Neural progenitor cell (in vitro differentiated cells): Measurements from ENCODE around the gene TMEM208. TPM values are rescaled to one million over a fixed set of nuclear protein-coding genes. Genes with fewer than 3 reads are reported as not detected.
A peak's percentile ranks its signal among the peaks of the same experiment; 100 is the strongest.

Experiments
- DNase-seq: peaks from one replicate; pipeline ENCODE4 v3.0.0-alpha.2; 2016; ENCODE audit warnings: low spot score
- H2AFZ ChIP-seq: fragments of 200-600 bp; sonication (generic); replicated peaks from 2 replicates; pipeline ENCODE4 v1.6.1; 2016; ENCODE audit warnings: antibody characterized with exemption
- H3F3A ChIP-seq: fragments of 200-600 bp; sonication (generic); 2 replicates; pipeline ENCODE4 v1.6.1; 2016; ENCODE audit warnings: antibody characterized with exemption, low read depth
- H3K27ac ChIP-seq: fragments of 200-600 bp; sonication (generic); 2 replicates; pipeline ENCODE4 v1.5.1; 2016; ENCODE audit warnings: mild to moderate bottlenecking
- H3K27me3 ChIP-seq: fragments of 200-600 bp; sonication (generic); 2 replicates; pipeline ENCODE4 v1.6.1; 2016; ENCODE audit warnings: mild to moderate bottlenecking, moderate library complexity
- H3K36me3 ChIP-seq: fragments of 200-600 bp; sonication (generic); 2 replicates; pipeline ENCODE4 v1.5.1; 2016
- H3K4me1 ChIP-seq: fragments of 200-600 bp; sonication (generic); 2 replicates; pipeline ENCODE4 v1.6.1; 2016; ENCODE audit warnings: mixed run types
- H3K4me2 ChIP-seq: fragments of 200-600 bp; sonication (generic); 2 replicates; pipeline ENCODE4 v1.6.1; 2016
- H3K4me3 ChIP-seq: fragments of 200-600 bp; sonication (generic); 2 replicates; pipeline ENCODE4 v1.5.1; 2016
- H3K79me2 ChIP-seq: fragments of 200-600 bp; sonication (generic); 2 replicates; pipeline ENCODE4 v1.6.1; 2016; ENCODE audit warnings: low read depth
- H3K9ac ChIP-seq: fragments of 200-600 bp; sonication (generic); 2 replicates; pipeline ENCODE4 v1.6.1; 2016
- H3K9me3 ChIP-seq: fragments of 200-600 bp; sonication (generic); 2 replicates; pipeline ENCODE4 v1.5.1; 2016; ENCODE audit warnings: low read depth
- H4K20me1 ChIP-seq: fragments of 200-600 bp; sonication (generic); 2 replicates; pipeline ENCODE4 v1.6.1; 2016; ENCODE audit warnings: low read depth
- H3K27ac Mint-ChIP-seq: 3 replicates; pipeline ENCODE4 v1.8.0; 2021; ENCODE audit warnings: mixed read lengths
- H3K27me3 Mint-ChIP-seq: 2 replicates; pipeline ENCODE4 v1.8.0; 2022; ENCODE audit warnings: low read depth, mild to moderate bottlenecking, inconsistent platforms, moderate library complexity, mixed read lengths; ENCODE audit not compliant: insufficient read depth
- H3K36me3 Mint-ChIP-seq: 3 replicates; pipeline ENCODE4 v1.8.0; 2021; ENCODE audit warnings: mixed read lengths
- H3K4me1 Mint-ChIP-seq: 3 replicates; pipeline ENCODE4 v1.8.0; 2021; ENCODE audit warnings: mixed read lengths
- H3K4me3 Mint-ChIP-seq: 3 replicates; pipeline ENCODE4 v1.8.0; 2021; ENCODE audit warnings: mild to moderate bottlenecking, moderate library complexity, mixed read lengths
- H3K9me3 Mint-ChIP-seq: 3 replicates; pipeline ENCODE4 v1.8.0; 2020; ENCODE audit warnings: mixed read lengths
- CTCF ChIP-seq: fragments of 200-600 bp; sonication (generic); IDR thresholded peaks from 2 replicates; pipeline ENCODE4 v1.5.1; 2017; ENCODE audit warnings: antibody characterized with exemption, mild to moderate bottlenecking
- EZH2 ChIP-seq: fragments of 200-600 bp; sonication (generic); IDR thresholded peaks from 2 replicates; pipeline ENCODE4 v1.6.1; 2017; ENCODE audit warnings: antibody characterized with exemption, mild to moderate bottlenecking, moderate library complexity
- EZH2phosphoT487 ChIP-seq: fragments of 200-600 bp; sonication (generic); IDR thresholded peaks from 2 replicates; pipeline ENCODE4 v1.6.1; 2017; ENCODE audit warnings: antibody characterized with exemption
- total RNA-seq: library from RNA; depleted of rRNA; stranded (reverse); fragments of >200 nt; gene quantifications from 2 replicates; pipeline ENCODE4 v1.2.3, GENCODE V29; 2015; ENCODE audit warnings: low replicate concordance

Gene TMEM208
- total RNA-seq, 1 donor from 2014 or later, result 39.4 TPM

DNA sequence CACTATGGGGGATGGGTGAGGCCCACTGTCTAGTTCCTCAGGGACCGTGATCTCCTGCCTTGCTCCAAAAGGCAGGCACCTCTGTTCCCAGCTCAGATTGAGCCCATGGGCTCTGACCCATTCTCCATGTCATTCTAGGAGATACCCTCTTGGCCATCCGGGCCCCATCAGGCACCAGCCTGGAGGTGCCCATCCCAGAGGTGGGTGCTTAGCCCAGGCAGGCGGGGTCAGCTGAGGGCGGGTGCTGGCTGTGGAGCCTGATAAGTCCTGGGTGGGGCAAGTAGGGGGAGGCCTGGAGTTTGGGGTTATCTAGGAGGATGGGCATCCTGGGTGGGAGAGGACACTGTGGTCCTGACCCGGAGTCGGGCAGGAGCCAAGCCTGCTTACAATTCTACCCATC lies 32.7 kb upstream of the TMEM208 start:
- no peak overlapping the region for H3K4me3 ChIP-seq
- H3K79me2 ChIP-seq, result peaks cover 24% of the 10 kb centered on the region
- no peak overlapping the region for H3K27ac ChIP-seq
- H3K4me1 ChIP-seq, result peaks cover 14% of the 10 kb centered on the region
- Mint-ChIP-seq H3K4me1 (peaks cover 22% of the 10 kb centered on the region), H3K9me3 (no peaks in the 10 kb centered on the region), H3K27ac (no peak overlapping the region), H3K27me3 (peaks cover 5% of the 10 kb centered on the region), H3K36me3 (peaks cover 16% of the 10 kb centered on the region), H3K4me3 (peak overlapping the region; percentile 92)
- H2AFZ ChIP-seq, result no peak overlapping the region
- H4K20me1 ChIP-seq, result peaks cover 43% of the 10 kb centered on the region
- H3F3A ChIP-seq, result peaks cover 20% of the 10 kb centered on the region
- DNase-seq, result no peak
- H3K9me3 ChIP-seq, result no peaks in the 10 kb centered on the region
- no peaks in the 10 kb centered on the region for H3K27me3 ChIP-seq
- no peak overlapping the region for H3K9ac ChIP-seq
- H3K36me3 ChIP-seq, result no peaks in the 10 kb centered on the region
- TF ChIP-seq EZH2 (no peak), EZH2phosphoT487 (no peak), CTCF (no peak)
- no peak overlapping the region for H3K4me2 ChIP-seq

GRCh38 chr16:67195676-67196075 lies 31.3 kb upstream of the TMEM208 start:
- no peak overlapping the region for H3K4me3 Mint-ChIP-seq
- H3F3A ChIP-seq, result peaks cover 24% of the 10 kb centered on the region
- peaks cover 22% of the 10 kb centered on the region for H3K4me1 Mint-ChIP-seq
- H4K20me1 ChIP-seq, result peaks cover 53% of the 10 kb centered on the region
- no peak for DNase-seq
- no peaks in the 10 kb centered on the region for H3K27me3 ChIP-seq
- no peaks in the 10 kb centered on the region for H3K9me3 Mint-ChIP-seq
- H3K4me1 ChIP-seq, result peaks cover 14% of the 10 kb centered on the region
- TF ChIP-seq CTCF (no peak), EZH2 (no peak), EZH2phosphoT487 (no peak)
- no peaks in the 10 kb centered on the region for H3K36me3 ChIP-seq
- peaks cover 18% of the 10 kb centered on the region for H3K36me3 Mint-ChIP-seq
- H2AFZ ChIP-seq, result no peak overlapping the region
- no peak overlapping the region for H3K4me2 ChIP-seq
- H3K79me2 ChIP-seq, result peaks cover 24% of the 10 kb centered on the region
- no peak overlapping the region for H3K9ac ChIP-seq
- H3K9me3 ChIP-seq, result no peaks in the 10 kb centered on the region
- H3K4me3 ChIP-seq, result no peak overlapping the region
- H3K27me3 Mint-ChIP-seq, result peaks cover 5% of the 10 kb centered on the region
- H3K27ac Mint-ChIP-seq, result no peak overlapping the region
- no peak overlapping the region for H3K27ac ChIP-seq

DNA sequence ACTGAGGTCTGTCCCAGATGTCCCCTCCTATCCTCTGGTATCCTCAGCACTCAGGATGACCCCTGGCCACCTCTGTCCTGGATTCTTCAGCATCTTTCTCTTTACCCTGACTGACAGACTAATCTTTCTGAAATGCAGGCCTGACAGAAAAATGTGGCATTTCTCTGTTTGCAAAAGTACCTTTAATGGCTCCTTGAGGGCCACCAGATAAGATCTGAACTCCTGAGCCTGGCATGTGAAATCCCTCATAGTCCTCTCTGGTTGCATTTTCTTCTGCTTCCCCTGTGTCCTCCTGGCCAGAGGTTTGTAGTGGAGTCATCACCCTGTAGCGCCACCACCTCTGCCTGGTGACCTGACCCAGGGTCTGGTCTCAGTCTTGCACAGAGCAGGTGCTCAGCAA lies 30.0 kb upstream of the TMEM208 start:
- H4K20me1 ChIP-seq, result peaks cover 55% of the 10 kb centered on the region
- H3K27me3 ChIP-seq, result no peaks in the 10 kb centered on the region
- H3K4me3 Mint-ChIP-seq, result peak overlapping the region; percentile 4
- H3K4me1 ChIP-seq, result peaks cover 14% of the 10 kb centered on the region
- H3K79me2 ChIP-seq, result peaks cover 24% of the 10 kb centered on the region
- TF ChIP-seq CTCF, result no peak
- no peak for TF ChIP-seq EZH2phosphoT487
- TF ChIP-seq EZH2, result no peak
- no peaks in the 10 kb centered on the region for H3K9me3 Mint-ChIP-seq
- H3K36me3 ChIP-seq, result no peaks in the 10 kb centered on the region
- H3K9me3 ChIP-seq, result no peaks in the 10 kb centered on the region
- H3K9ac ChIP-seq, result no peak overlapping the region
- H3K4me3 ChIP-seq, result no peak overlapping the region
- H3K27ac Mint-ChIP-seq, result peak overlapping the region; percentile 26
- no peak overlapping the region for H2AFZ ChIP-seq
- H3K27me3 Mint-ChIP-seq, result peaks cover 5% of the 10 kb centered on the region
- H3K36me3 Mint-ChIP-seq, result peaks cover 18% of the 10 kb centered on the region
- H3K4me1 Mint-ChIP-seq, result peaks cover 16% of the 10 kb centered on the region
- H3F3A ChIP-seq, result peaks cover 24% of the 10 kb centered on the region
- DNase-seq, result no peak
- no peak overlapping the region for H3K27ac ChIP-seq
- H3K4me2 ChIP-seq, result no peak overlapping the region
